Anterior cingulate cortex (tissue), 58 donors: ENCODE data around the gene USP9X.
"Not testable (repeated sequence)": the region's sequence is repeated elsewhere in the genome, so short reads cannot be mapped to it uniquely, and the experiment has no call there.

Experiments used
- DNase-seq, 58 donors: peaks; one replicate each; lab custom pipeline; 2025; lab: John Stamatoyannopoulos, UW

The USP9X gene

DNA sequence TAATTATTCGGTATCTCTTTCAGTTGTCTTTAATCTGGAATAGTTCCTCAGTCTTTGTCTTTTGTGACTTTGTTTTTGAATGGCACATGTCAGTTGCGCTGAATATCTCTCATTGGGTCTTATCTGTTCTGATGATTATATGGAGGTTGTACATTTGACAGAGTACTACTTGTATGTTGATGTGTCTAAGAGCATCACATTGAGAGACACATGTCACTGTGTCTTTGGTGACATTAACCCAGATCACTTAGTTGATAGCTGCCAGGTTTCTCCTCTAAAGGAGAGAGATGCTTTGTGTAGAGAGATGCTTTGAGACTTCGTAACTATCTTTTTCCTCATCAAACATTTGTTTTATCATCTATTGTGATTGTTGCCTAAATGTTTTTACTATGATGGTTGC is 92.1 kb downstream of the USP9X start:
- no peak for DNase-seq

DNA sequence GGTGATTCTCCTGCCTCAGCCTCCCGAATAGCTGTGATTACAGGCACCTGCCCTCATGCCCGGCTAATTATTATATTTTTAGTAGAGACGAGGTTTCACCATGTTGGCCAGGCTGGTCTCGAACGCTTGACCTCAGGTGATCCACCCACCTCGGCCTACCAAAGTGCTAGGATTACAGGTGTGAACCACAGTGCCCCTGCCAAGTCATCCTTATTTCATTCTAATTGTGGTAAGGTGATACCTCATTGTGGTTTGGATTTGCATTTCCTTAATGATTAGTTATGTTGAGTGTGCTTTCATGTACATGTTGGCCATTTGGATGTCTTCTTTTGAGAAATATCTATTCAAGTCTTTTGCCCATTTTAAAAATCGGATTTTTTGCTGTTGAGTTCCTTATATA is 93.0 kb downstream of the USP9X start:
- DNase-seq = no peak

DNA sequence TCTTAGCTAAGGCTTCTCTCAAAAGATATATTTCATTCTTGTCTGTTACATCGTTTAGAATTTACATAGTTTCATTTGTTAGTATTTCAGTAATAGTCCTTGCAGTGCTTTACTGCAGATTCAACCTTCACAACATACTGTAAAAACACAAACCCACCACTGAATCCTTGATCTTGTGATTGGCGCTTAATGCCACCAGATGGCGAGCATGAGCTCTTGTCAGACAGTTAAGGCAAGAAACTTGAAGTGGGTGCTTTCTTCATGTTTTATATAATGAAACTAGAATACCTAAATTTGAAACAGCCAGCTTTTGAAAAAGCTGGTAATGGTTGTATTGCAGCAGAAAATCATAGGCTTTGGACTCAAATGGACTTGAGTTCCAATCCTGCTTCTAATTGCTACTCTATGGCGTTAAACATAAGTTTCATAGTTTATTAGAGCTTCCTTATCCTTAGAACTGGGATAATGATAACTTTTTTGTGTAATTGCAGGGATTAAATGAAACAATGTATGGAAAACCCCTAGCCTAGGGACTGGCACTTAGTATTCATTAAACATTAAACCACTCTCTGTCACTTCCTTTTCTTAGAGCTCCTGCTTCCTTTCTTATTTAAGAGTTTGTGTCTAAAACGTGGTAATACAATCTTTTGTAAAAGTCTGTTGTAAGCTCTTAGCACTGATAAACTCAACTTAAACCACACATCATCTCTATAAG is 95.1 kb downstream of the USP9X start:
- peak in 34 of 58 donors; percentile 0 to 40 (median 4) for DNase-seq

DNA sequence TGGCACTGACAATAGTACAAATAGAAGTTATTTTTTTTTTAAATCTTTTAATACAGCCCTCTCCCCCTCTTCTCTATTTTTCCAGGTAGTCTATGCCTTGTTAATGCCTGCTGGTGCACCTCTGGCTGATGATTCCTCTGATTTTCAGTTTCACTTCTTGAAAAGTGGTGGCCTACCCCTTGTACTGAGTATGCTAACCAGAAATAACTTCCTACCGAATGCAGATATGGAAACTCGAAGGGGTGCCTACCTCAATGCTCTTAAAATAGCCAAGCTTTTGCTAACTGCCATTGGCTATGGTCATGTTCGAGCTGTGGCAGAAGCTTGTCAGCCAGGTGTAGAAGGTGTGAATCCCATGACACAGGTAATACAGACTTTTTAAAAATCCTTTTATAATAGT is 99.1 kb downstream of the USP9X start:
- no peak for DNase-seq

DNA sequence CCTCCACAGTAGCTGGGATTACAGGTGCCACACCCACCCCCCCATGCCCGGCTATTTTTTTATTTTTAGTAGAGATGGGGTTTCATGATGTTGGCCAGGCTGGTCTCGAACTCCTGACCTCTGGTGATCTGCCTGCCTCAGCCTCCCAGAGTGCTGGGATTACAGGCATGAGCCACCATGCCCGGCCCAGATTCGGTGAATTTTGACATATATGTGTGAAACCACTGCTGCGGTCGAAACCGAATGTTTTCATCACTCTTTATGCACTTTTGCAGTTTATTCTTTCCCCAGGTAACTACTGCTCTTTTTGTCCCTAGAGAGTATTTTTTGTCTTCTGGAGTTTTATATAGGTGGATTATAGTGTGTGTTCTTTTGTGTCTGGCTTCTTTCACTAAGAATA is 101.7 kb downstream of the USP9X start:
- DNase-seq = not testable (repeated sequence)

DNA sequence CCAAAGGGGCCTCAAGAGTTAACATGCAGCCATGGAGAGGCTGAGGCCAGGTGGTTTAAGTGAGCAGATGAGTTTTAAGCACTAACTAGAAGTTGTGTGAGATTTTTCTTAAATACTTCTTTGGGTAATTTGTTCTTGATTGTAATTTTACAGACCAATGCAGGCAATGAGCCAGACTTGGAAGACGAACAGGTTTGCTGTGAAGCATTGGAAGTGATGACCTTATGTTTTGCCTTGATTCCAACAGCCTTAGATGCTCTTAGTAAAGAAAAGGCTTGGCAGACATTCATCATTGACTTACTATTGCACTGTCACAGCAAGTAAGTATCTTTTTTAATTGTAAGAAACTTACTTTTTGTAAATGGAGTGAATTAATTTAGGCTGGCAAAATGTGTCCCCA is 103.9 kb downstream of the USP9X start:
- DNase-seq = no peak

DNA sequence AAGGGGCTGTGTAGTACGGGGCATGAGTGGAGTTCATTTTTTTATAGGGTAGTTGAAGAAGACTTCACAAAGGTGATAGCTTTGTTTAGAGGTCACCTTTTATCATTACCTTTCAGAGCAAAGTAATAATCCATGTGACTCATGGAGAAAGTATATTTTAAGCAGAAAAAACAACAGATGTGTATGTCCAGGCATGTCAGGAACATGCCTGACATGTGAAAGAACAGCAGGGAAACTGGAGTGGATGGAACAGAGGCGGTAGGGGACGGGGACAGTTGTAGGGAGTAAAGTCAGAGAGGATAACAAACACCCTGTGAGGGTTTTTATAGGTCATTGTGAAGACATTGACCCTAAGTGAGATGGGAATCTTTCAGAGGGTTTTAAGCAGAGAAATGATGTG is 107.6 kb downstream of the USP9X start:
- DNase-seq = no peak

DNA sequence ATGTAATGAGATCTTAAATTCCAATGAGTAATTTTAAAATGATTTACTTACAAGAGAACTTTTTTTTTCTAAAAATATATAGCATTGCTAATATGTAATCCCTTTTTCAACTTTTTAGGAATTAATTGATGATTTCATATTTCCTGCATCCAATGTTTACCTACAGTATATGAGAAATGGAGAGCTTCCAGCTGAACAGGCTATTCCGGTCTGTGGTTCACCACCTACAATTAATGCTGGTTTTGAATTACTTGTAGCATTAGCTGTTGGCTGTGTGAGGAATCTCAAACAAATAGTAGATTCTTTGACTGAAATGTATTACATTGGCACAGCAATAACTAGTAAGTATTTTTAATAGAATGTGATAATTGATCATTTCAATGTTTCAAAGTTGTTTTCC is 113.2 kb downstream of the USP9X start:
- no peak for DNase-seq

DNA sequence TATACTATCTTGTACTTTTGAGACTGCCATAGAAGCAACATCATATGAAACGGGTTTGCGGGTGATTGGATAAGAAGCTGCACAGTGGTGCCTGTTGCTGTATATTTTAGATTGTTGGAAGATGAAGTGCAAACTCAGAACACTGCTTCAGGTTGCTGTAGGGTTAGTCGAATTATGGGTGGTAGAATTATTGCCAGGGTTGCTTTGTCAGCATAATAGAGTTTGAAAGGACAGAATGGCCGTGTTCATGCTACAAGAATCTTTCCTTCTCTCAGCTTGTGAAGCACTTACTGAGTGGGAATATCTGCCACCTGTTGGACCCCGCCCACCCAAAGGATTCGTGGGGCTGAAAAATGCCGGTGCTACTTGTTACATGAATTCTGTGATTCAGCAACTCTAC is 115.5 kb downstream of the USP9X start:
- no peak for DNase-seq

DNA sequence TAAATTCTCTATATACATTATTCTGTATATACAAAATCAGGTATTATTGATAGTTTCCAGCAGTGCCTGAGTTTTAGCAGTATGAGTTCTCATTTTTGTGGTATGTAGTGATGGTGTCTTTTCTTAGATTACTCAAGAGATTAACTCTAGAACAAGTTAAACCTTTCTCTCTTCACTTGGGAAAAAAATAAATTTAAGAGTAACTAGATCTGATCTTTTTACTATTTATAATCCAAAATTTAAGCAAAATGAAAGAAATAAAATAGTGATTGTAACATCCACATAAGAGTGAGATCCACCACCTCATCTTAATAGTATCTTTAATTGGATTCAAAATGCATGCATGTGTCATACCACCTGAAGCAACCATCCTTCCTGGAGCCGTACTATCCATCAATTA is 124.6 kb downstream of the USP9X start:
- DNase-seq = no peak

DNA sequence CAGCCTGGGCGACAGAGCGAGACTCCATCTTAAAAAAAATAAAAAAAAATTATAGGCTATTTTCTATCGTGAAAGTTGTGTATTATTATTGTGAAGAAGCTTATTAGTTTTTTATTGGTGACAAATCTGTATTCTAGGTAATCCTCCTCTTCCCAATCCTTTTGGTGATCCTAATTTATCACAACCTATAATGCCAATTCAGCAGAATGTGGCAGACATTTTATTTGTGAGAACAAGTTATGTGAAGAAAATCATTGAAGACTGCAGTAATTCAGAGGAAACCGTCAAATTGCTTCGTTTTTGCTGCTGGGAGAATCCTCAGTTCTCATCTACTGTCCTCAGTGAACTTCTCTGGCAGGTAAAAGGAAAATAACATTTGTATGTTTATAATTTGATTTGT is 139.4 kb downstream of the USP9X start:
- no peak for DNase-seq

DNA sequence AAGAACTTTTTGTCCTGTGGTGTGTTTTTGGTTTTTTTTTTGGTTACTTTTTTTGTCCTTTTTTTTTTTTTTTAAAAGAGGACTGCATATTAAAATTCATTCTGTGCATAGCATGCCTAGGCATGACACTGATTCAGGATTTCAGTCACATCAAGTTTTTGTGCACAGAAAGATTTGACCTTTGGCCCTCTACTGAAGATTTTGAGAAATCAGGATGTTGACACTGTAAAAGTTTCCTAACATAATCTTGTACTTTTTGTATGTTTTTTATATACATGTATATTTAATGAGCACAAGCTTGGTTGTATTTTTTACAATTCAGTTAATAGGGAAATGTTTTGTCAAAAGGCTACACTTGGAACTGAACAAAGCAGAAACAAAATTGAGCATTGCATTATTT is 148.7 kb downstream of the USP9X start:
- DNase-seq = no peak

DNA sequence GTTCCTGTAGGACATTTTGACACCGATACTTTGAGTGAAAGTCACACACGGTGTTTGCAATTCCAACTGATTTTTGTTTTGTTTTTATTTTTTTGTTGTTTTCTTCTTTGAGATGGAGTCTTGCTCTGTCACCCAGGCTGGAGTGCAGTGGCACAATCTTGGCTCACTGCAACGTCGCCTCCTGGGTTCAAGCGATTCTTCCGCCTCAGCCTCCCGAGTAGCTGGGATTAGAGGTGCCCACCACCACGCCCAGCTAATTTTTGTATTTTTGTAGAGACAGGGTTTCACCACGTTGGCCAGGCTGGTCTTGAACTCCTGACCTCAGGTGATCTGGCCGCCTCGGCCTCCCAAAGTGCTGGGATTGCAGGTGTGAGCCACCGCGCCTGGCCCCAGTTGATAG is 149.2 kb downstream of the USP9X start:
- not testable (repeated sequence) for DNase-seq

DNA sequence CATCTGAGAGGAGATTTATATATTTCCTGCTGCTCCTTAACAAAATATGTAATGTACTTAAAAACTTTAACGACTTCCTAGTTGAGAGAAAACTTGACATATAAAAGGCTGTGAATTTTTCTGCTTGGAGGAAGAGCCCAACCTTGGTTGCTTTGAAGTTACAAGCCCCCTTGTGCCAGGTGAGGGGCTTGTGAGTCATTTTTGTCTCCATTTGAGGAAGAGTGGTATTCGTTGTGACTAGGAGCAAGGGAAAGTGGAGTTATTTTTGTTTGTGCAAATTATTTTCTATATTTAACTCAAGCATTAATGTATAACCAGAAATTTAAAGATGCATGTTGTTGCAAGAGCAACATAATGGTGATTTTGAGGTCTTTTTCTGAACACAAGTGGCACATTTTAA is 149.7 kb downstream of the USP9X start:
- no peak for DNase-seq

DNA sequence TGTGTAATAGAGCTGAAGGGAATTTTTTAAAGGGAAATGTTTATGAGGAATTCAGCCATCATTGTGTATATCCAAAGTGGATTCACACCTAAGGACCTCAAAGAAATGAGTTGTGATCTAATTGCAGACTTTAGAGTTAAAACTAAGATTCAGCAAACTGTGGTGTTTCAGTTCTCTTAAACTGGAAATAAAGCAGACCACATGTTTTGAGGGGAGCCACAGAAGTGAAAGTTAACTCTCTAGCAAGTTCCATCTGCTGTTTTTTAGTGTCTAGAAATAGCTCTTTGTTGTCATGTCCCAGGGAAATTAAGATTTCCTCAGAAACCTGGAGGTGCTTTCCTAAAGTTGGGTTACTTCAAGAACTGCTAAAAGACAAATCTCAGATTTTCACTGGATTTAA is 151.4 kb downstream of the USP9X start:
- DNase-seq = no peak

DNA sequence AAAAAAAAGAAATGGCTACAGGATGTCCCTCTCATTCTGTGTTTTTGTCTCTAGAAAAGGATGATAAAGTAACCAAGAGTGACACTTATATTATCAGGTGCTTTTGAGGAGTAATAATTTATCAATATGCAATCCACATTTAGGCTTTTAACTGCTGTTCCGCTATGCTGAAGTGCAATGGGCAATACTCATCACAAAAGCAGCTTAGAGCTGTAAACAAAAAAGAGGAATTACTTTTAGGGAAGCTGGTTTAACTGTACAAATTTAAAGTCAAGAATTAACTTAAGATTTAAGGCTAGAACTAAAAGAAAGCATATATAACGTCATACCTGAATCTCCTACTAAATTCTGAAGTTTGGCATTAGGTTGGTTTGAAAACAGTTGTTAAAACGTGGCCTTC is 155.3 kb downstream of the USP9X start:
- DNase-seq = no peak

DNA sequence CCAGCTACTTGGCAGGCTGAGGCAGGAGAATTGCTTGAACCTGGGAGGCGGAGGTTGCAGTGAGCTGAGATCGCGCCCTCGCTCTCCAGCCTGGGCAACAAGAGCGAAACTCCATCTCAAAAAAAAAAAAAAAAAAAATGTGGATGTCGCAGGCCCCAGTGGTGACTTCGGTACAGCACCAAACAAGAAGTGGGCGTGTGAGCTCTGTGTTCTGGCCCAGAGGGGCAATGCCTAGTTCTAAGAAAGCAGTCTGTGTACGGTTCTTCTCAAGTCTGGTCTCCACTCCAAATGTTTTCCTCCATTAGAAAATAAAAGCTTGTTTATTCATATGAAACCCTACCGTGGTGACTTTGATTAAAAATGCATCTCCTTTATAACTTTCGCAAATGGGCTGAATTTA is 156.7 kb downstream of the USP9X start:
- DNase-seq = no peak

DNA sequence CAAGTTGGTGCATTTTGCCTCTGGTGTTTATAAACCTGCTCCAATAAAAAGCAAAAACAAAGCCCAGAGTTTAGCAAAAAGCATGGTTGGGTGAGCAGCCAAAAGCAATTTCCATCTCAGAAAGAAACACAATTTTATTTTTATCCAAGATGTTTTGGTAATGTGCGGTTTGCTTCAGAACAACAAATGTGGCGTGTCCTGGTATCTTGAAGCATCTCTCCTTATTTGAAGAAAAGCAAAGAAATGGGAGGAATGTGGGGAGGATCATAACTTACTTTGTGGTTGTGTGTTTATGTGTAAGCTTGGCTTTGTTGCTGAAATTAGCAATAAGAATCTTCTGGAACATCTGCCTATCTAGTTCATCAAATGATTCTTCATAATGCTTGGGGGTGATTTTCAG is 160.4 kb downstream of the USP9X start:
- DNase-seq = no peak

DNA sequence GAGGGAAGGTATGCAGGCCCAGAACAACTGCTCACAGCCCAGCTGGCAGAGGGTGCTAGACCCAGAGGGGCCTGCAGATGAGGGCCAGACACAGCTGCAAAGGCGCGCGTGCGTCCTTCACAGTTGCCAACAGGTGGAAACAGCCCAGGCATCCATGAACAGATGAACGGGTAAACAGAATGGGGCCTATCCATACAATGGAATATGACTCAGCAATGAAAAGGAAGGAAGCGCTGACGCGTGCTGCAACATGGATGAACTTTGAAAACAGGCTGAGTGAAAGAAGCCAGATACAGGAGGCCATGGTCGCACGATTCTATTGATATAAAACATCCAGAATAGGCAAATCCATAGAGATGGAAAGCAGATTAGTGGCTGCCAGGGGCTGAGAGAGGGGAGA is 165.6 kb downstream of the USP9X start:
- DNase-seq = no peak

DNA sequence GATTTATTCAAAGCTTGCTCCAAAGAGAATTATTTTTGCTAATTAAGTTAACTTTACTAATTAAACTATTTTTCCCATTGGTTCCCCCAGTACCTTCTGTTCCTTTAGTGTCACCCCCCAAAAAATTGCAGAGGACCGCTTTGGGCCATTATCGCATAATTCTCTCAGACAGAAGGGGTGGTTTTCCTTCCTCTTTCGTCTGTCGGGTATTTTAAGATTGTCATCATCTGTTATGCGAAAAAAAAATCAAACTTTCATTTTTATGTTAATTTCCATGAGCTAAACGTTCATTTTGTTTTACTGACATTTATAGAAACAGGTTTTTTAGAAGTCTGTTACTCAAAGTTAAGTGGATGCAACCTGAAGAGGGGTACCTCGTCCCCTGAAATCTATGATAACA is 172.6 kb downstream of the USP9X start:
- no peak for DNase-seq

DNA sequence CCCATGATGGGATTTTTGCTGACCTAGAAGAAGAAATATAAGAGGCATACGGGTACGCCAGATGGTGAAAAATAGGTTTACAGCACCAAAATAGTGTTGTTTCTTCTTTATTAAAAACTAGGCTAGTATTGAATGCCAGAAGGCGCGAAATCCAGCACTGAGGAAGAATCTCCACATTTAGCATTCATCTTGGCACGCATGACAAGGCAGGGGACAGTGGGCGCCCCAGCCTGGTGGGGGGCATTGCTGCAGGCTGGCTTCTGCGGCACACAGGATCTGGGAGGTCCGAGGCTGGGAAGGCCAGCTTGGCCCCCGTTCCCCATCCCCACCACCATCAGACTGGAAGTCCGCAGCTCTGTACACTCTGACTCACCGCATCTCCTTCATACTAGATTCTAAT is 173.0 kb downstream of the USP9X start:
- no peak for DNase-seq

DNA sequence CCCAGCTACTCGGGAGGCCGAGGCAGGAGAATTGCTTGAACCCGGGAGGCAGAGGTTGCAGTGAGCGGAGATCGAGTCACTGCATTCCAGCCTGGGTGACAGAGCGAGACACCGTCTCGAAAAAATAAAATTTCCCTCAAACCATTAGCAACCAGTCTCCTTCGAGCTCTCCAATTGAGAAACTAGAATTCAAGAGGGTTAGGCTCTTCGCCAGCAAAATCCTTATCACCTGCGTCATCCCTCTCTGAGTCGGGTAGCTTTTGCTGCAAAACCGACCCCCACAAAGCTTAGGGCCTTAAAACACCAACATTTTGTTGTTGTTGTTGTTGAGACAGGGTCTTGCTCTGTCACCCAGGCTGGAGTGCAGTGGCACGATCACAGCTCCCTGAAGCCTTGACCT is 173.6 kb downstream of the USP9X start:
- no peak for DNase-seq

DNA sequence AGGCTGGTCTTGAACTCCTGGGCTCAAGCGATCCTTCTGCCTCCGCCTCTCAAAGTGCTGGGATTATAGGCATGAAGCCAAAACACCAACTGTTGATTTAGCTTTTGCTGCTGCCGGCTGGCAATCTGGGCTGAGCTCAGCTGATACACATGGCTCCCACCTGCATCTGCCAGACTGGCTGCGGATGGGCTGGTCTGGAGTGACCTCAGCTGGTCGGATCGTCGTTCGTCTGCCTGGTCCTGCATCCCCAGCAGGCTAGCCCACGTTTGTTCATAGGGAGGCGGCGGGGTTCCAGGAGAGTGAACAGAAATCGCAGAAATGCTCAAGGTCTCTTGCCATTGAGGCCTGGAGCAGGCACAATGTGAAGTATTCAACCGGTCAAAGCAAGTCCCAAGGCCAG is 174.3 kb downstream of the USP9X start:
- DNase-seq = no peak
